HT-29 (cell line): ENCODE data around the gene AKR1C8. TPM values are rescaled to one million over a fixed set of nuclear protein-coding genes. Genes with fewer than 3 reads are reported as not detected.

Experiments used
- DNase-seq: peaks from one replicate; pipeline ENCODE4 v3.0.0-alpha.2; 2015; ENCODE audit warnings: low spot score
- total RNA-seq: library from RNA; depleted of rRNA; stranded (reverse); fragments of >200 nt; shearing (Covaris generic); gene quantifications from 2 replicates; pipeline ENCODE4 v1.2.3, GENCODE V29; 2014; rRNA removed

AKR1C8 gene
- total RNA-seq, 1 experiment from 2014 or later, result not detected

GRCh38 chr10:5108658-5109416 lies 76.1 kb downstream of the AKR1C8 start:
- no peak for DNase-seq

- no peak for DNase-seq
These were observed 77.0 kb downstream of the AKR1C8 start for GRCh38 chr10:5107860-5108526.

GRCh38 chr10:5106553-5106952 lies 78.4 kb downstream of the AKR1C8 start:
- DNase-seq, result no peak

GRCh38 chr10:5105626-5106025 lies 79.3 kb downstream of the AKR1C8 start:
- DNase-seq, result no peak

Other genes starting within 250 kb of the AKR1C8 start
- 13.7 and 16.3 TPM in 2 replicates for gene AKR1C1, start 221.7 kb downstream of the AKR1C8 start, total RNA-seq
- 15.5 and 15.8 TPM in 2 replicates for gene AKR1C2, start 181.3 kb downstream of the AKR1C8 start, total RNA-seq
- gene AKR1C3, start 90.7 kb downstream of the AKR1C8 start, total RNA-seq, result 87.6 and 95.6 TPM in 2 replicates
- gene AKR1C4, start 11.7 kb upstream of the AKR1C8 start, total RNA-seq, result 0.29 TPM in 1 of 2 replicates, not detected in the other
- 0.36 and 0.60 TPM in 2 replicates for gene UCN3, start 179.8 kb upstream of the AKR1C8 start, total RNA-seq
- gene TUBAL3, start 219.7 kb upstream of the AKR1C8 start, total RNA-seq, result 0.05 and 0.47 TPM in 2 replicates
- 72.8 and 82.1 TPM in 2 replicates for gene NET1, start 227.4 kb upstream of the AKR1C8 start, total RNA-seq